Measurements from ENCODE around the gene OR2A12.
"Not testable (repeated sequence)": the region's sequence is repeated elsewhere in the genome, so short reads cannot be mapped to it uniquely, and the experiment has no call there.

Gene OR2A12

DNA sequence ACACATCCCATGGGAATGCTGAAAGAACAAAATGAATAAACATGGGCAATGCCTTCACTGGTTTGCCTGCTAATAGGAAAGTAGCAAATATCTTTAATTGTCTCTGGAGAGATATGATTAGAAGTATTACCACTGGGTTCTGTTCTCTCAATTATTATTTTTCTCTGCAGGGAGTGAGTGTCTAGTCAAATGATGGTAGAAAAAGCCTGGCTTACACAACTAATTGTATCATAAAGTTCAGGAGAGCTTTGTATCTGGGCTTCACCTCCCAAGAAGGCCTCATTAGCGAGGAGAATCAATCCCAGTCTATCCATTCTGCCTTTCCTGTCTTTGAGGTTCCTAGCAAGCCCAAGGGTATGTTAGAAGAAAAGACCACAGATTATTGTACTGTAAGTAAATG, 36.8 kb downstream of the OR2A12 start, which contains the start of gene OR2A14:
OR2A14 (plus strand) TSS at position 301 of the 400 bp plus-strand sequence. CDS start 5,937 bp downstream, outside the sequence.
- DNase-seq (ENCODE audit: low spot score): no peak

DNA sequence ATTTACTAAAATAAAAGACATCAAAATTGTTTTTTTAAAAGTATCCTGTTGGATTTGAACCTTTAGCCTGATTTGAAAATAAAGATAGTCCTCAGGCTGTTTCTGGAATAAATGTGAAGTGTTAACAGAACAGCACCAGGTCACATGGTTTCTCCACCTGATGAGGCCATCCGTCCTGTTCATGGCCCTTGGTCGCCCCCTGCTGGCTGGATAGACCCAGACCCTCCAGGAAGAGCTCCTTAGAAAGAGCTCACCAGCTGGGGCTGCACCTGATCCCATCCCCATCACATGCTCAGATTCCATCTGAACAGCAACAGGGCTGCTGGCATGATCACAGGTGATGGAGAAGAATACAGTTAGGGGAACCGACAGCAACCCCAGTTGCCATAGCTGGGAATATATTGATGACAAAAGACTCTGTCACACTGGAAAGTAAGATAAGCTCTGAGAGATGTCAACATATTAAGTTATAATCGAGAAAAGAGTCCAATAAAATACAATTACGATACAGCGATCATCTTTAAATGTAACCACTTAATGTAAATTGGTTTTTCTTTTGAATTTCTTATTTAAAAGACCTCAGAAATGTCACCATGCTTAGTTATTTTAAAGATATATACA, 41.7 kb downstream of the OR2A12 start:
- peak; percentile 61 for DNase-seq (ENCODE audit: low spot score)

DNA sequence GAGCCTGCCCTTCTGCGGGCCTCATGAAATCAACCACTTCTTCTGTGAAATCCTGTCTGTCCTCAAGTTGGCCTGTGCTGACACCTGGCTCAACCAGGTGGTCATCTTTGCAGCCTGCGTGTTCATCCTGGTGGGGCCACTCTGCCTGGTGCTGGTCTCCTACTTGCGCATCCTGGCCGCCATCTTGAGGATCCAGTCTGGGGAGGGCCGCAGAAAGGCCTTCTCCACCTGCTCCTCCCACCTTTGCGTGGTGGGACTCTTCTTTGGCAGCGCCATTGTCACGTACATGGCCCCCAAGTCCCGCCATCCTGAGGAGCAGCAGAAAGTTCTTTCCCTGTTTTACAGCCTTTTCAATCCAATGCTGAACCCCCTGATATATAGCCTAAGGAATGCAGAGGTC, 43.5 kb downstream of the OR2A12 start:
- DNase-seq (ENCODE audit: low spot score): not testable (repeated sequence)

DNA sequence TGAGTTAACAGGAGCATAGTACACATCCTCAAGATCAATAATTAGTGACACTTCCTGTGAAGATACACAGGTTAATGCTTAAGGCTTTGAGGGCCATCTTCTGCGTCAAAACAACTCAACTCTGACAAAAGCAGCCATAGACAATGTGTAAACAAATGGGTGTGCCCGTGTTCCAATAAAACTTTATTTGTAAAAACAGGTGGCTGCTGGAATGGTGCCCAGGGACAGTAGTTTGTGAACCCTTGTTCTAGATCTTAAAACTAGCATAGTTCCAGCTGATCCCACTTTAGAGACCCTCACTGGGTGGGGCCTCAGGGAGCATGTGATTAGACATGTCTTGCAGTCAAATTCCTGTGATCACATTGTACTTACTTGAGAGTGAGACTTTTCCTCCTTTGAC, 44.7 kb downstream of the OR2A12 start:
- no peak for DNase-seq (ENCODE audit: low spot score)

DNA sequence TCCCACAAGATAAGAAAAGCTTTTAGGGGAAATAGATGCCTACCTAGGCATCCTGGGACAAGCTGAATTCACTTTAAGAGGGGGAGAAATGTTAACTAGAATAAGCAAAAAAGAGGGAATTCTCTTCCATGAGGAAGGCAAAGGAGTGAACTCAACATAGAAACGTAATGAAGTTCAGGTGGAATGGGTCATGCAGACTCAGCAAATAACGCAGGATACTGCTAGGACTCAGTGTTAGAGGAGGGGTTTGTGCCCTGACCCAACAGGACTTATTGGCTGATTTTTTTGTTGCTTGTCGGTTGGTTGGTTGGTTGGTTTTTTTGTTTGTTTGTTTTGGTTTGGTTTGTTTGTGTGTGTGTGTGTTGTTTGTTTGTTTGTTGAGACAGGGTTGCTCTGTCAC, 46.2 kb downstream of the OR2A12 start:
- no peak for DNase-seq (ENCODE audit: low spot score)

DNA sequence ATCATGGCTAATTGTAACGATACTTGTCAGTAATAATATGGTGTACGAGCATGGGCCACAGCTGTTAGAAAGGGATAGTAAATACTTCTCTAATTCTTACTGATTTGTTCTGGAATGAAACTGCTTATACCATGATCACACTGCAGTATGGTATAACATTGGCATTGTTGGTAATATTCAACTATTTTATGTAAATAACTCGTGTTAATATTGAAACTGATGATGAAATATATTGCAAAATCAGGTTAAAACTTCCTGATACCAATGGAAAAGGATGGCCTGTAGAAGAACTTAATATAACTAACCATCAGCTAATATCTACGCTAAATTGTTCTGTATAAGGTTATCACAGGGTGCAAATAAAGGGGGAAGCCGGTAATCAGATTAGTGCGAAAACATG, 47.2 kb downstream of the OR2A12 start:
- no peak for DNase-seq (ENCODE audit: low spot score)

DNA sequence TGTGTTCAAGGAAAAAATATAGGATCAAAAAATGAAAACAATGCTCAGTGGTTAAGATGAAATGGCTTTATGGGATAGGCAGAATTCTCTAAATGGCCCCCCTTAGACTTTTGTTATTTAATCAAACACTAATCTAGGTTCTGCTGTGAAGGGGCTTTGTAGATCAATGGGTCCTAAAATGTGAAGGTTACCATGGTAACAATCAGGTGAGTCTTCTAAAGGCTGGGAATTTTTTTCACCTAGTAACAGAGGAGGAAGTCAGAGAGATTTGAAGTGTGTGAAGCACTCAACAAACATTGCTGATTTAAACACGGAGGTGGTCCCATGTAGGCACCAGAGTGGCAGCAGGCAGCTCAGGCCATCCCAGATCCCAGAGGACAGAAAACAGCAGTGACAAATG, 48.0 kb downstream of the OR2A12 start:
- DNase-seq (ENCODE audit: low spot score): no peak

DNA sequence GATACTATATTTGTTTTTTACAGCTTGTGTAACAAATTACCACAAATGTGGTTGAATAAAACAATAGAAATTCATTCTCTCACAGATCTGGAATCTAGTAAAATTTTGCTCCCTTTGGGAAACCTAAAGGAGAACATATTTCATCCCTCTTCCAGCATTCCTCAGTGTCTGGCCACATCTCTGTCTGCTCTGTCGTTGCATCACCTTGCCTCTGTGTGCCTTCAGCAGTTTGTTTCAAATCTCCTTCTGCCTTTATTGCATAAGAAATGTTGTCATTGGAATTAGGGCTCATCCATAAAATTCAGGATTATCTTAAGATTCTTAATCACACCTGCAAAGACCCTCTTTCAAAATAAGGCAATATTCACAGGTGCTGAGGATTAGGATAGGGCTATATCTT, 51.4 kb downstream of the OR2A12 start:
- no peak for DNase-seq (ENCODE audit: low spot score)

DNA sequence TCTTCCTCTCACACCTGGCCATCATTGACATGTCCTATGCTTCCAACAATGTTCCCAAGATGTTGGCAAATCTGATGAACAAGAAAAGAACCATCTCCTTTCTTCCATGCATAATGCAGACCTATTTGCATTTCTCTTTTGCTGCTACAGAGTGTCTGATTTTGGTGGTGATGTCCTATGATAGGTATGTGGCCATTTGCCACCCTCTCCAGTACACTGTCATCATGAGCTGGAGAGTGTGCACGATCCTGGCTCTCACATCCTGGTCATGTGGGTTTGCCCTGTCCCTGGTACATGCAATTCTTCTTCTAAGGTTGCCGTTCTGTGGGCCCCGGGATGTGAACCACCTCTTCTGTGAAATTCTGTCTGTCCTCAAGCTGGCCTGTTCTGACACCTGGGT, 56.1 kb downstream of the OR2A12 start:
- DNase-seq (ENCODE audit: low spot score): no peak

DNA sequence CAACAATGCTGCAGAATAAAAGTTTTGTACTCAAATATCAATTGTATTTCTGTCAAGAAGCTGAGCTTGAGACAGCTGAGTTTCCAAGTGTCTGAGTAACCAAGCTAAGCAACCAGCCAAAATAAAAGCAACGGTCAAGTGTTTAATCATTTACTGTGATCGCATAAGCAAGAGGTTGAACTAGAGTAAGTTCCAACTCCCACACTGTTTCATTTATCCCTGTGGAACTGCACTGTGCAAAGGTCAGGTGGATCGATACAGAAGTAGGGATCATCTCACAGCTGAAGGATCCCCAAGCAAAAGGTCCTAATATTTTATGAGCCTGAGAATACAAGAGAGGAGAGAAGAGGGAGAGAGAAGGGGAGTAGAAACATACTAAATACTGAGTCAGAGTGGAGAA, 58.3 kb downstream of the OR2A12 start:
- no peak for DNase-seq (ENCODE audit: low spot score)

DNA sequence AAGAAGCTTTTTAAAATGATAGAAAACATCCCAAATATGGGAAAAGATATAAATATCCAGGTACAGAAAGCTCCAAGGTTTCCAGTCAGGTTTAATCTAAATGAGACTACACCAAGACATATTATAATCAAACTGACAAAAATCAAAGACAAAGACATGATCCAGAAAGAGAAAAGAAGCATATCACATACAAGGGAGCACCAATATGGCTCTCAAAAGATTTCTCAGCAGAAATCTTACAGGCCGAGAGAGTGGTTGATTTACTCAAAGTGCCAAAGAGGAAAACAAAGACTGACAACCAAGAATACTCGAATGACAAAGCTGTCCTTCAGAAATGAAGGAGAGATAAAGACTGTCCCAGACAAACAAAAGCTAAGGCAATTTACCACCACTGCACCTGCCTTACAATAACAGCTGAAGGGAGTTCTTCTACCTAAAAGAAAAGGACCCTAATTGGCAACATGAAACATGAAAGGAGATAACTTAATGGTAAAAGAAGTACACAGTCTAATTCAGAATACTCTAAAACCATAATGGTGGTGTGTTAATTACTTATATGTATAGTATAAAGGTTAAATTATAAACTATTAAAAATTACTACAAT, 62.2 kb downstream of the OR2A12 start:
- no peak for DNase-seq (ENCODE audit: low spot score)
